HepG2 (cell line): Measurements from ENCODE around the gene C7orf57. TPM values are rescaled to one million over a fixed set of nuclear protein-coding genes. Genes with fewer than 3 reads are reported as not detected.

Experiments
- ESRRA ChIP-seq: sonication (generic); formaldehyde crosslinking; IDR thresholded peaks from 2 replicates; pipeline ENCODE4 v1.5.1; 2020; ENCODE audit warnings: mild to moderate bottlenecking, low read depth, missing genetic modification reagents
- KAT7 ChIP-seq: IDR thresholded peaks from 2 replicates; pipeline ENCODE4 v1.6.1; 2018; ENCODE audit warnings: borderline replicate concordance, missing compliant biosample characterization
- RBAK ChIP-seq: sonication (generic); formaldehyde crosslinking; IDR thresholded peaks from 2 replicates; pipeline ENCODE4 v1.5.1; 2020; ENCODE audit warnings: mild to moderate bottlenecking, missing genetic modification reagents
- SOX6 ChIP-seq, 2 experiments: fragments of 450-650 bp in 1 of 2; sonication (generic) in 1 of 2; formaldehyde crosslinking in 1 of 2; IDR thresholded peaks; 2 replicates each; pipeline versions ENCODE4 v1.4.0 to v1.6.1; 2017 to 2020; ENCODE audit warnings: antibody characterized with exemption in 1 of 2, mild to moderate bottlenecking in 1 of 2, missing genetic modification reagents in 1 of 2
- STAT5B ChIP-seq: sonication (generic); formaldehyde crosslinking; IDR thresholded peaks from 2 replicates; pipeline ENCODE4 v1.4.0; 2020; ENCODE audit warnings: missing genetic modification reagents
- ZFP82 ChIP-seq: sonication (generic); formaldehyde crosslinking; IDR thresholded peaks from 2 replicates; pipeline ENCODE4 v1.5.1; 2020; ENCODE audit warnings: mild to moderate bottlenecking, missing genetic modification reagents, borderline replicate concordance
- ZNF687 ChIP-seq: sonication (generic); formaldehyde crosslinking; IDR thresholded peaks from 2 replicates; pipeline ENCODE4 v1.5.1; 2020; ENCODE audit warnings: mild to moderate bottlenecking, missing genetic modification reagents, moderate library complexity
- polyA plus RNA-seq, 8 experiments: library from polyadenylated mRNA; depleted of rRNA in 3 of 8; stranded (reverse) in 7 of 8; unstranded in 1 of 8; fragments of >200 nt; fragmentation: Illumina TruSeq in 4 of 8; extraction: Trizol in 4 of 8; gene quantifications; 2 replicates each; pipeline versions ENCODE4 v1.2.1 to v1.2.3, GENCODE V29; 2011 to 2016; ENCODE audit warnings: low read depth in 4 of 8, missing spikeins in 1 of 8, mixed read lengths in 1 of 8; ENCODE audit not compliant: insufficient read depth in 1 of 8
- total RNA-seq, 5 experiments: library from RNA; depleted of rRNA; stranded (reverse); fragments of >200 nt; fragmentation: Illumina TruSeq; extraction: Trizol; gene quantifications; 2 replicates each; pipeline ENCODE4 v1.2.3, GENCODE V29; 2016; ENCODE audit warnings: low read depth in 1 of 5
- TF ChIP-seq, protein P1 (sequence below): sonication (generic); formaldehyde crosslinking; IDR thresholded peaks from 2 replicates; pipeline ENCODE4 v1.4.0; 2020; ENCODE audit warnings: missing genetic modification reagents
- TF ChIP-seq, protein P2 (sequence below): sonication (generic); formaldehyde crosslinking; IDR thresholded peaks from 2 replicates; pipeline ENCODE4 v1.5.0; 2020; ENCODE audit warnings: mild to moderate bottlenecking, missing genetic modification reagents, borderline replicate concordance
- TF ChIP-seq, protein P3 (sequence below): sonication (generic); formaldehyde crosslinking; IDR thresholded peaks from 2 replicates; pipeline ENCODE4 v1.4.0; 2020; ENCODE audit warnings: missing genetic modification reagents

Gene C7orf57
- total and polyA plus RNA-seq, 2 of the 13 experiments (the other 11 are each of a cell fraction or from before 2014, with no cell fraction given), result not detected

GRCh38 chr7:48088559-48089045 is 53.3 kb downstream of the C7orf57 start (continued):
- TF ChIP-seq ZNF687 (CRISPR knock-in tag) (peak; percentile 73), ESRRA (peak; percentile 88), KAT7 (CRISPR knock-in tag) (no peak), SOX6 (IDR thresholded peaks at IDR 0.05) (no peak), SOX6 (CRISPR knock-in tag; IDR thresholded peaks at IDR 0.05) (peak; percentile 76), STAT5B (CRISPR knock-in tag) (no peak), ZFP82 (CRISPR knock-in tag) (no peak), RBAK (CRISPR knock-in tag) (no peak)
- TF ChIP-seq, protein P1, sequence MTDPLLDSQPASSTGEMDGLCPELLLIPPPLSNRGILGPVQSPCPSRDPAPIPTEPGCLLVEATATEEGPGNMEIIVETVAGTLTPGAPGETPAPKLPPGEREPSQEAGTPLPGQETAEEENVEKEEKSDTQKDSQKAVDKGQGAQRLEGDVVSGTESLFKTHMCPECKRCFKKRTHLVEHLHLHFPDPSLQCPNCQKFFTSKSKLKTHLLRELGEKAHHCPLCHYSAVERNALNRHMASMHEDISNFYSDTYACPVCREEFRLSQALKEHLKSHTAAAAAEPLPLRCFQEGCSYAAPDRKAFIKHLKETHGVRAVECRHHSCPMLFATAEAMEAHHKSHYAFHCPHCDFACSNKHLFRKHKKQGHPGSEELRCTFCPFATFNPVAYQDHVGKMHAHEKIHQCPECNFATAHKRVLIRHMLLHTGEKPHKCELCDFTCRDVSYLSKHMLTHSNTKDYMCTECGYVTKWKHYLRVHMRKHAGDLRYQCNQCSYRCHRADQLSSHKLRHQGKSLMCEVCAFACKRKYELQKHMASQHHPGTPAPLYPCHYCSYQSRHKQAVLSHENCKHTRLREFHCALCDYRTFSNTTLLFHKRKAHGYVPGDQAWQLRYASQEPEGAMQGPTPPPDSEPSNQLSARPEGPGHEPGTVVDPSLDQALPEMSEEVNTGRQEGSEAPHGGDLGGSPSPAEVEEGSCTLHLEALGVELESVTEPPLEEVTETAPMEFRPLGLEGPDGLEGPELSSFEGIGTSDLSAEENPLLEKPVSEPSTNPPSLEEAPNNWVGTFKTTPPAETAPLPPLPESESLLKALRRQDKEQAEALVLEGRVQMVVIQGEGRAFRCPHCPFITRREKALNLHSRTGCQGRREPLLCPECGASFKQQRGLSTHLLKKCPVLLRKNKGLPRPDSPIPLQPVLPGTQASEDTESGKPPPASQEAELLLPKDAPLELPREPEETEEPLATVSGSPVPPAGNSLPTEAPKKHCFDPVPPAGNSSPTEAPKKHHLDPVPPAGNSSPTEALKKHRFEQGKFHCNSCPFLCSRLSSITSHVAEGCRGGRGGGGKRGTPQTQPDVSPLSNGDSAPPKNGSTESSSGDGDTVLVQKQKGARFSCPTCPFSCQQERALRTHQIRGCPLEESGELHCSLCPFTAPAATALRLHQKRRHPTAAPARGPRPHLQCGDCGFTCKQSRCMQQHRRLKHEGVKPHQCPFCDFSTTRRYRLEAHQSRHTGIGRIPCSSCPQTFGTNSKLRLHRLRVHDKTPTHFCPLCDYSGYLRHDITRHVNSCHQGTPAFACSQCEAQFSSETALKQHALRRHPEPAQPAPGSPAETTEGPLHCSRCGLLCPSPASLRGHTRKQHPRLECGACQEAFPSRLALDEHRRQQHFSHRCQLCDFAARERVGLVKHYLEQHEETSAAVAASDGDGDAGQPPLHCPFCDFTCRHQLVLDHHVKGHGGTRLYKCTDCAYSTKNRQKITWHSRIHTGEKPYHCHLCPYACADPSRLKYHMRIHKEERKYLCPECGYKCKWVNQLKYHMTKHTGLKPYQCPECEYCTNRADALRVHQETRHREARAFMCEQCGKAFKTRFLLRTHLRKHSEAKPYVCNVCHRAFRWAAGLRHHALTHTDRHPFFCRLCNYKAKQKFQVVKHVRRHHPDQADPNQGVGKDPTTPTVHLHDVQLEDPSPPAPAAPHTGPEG, result no peak
- TF ChIP-seq, protein P2, sequence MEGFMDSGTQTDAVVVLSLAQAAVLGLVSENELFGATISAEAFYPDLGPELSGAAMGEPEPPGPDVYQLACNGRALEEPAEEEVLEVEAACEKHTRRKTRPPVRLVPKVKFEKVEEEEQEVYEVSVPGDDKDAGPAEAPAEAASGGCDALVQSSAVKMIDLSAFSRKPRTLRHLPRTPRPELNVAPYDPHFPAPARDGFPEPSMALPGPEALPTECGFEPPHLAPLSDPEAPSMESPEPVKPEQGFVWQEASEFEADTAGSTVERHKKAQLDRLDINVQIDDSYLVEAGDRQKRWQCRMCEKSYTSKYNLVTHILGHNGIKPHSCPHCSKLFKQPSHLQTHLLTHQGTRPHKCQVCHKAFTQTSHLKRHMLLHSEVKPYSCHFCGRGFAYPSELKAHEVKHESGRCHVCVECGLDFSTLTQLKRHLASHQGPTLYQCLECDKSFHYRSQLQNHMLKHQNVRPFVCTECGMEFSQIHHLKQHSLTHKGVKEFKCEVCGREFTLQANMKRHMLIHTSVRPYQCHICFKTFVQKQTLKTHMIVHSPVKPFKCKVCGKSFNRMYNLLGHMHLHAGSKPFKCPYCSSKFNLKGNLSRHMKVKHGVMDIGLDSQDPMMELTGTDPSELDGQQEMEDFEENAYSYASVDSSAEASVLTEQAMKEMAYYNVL (CRISPR knock-in tag), result 0 out of 2 replicates have a peak, but pooled peaks have one; percentile 53
- TF ChIP-seq, protein P3, sequence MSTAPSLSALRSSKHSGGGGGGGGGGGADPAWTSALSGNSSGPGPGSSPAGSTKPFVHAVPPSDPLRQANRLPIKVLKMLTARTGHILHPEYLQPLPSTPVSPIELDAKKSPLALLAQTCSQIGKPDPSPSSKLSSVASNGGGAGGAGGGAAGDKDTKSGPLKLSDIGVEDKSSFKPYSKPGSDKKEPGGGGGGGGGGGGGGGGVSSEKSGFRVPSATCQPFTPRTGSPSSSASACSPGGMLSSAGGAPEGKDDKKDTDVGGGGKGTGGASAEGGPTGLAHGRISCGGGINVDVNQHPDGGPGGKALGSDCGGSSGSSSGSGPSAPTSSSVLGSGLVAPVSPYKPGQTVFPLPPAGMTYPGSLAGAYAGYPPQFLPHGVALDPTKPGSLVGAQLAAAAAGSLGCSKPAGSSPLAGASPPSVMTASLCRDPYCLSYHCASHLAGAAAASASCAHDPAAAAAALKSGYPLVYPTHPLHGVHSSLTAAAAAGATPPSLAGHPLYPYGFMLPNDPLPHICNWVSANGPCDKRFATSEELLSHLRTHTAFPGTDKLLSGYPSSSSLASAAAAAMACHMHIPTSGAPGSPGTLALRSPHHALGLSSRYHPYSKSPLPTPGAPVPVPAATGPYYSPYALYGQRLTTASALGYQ, result peak; percentile 46; the same call in 1 of the 2 replicates
